Measurements from ENCODE around the gene AP4S1.

DNA sequence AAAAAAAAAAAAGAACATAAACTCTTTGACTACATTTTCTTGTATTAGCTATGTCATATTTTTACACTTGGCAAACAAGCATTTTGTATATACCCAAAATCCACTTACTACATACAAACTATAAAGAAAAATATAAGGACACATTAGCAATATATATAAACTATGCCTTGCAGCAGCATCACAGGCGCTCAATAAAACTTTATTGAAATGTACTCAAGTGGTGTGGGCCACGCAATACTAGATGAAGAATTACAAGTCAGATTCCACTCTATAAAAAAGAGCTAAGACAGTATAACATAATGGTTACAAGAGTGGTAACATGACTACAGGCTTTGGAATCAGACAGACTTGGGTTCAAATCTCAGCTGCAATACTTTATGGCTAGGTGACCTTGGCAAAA lies 3.1 kb upstream of the AP4S1 start:
- TF ChIP-seq, protein P1, sequence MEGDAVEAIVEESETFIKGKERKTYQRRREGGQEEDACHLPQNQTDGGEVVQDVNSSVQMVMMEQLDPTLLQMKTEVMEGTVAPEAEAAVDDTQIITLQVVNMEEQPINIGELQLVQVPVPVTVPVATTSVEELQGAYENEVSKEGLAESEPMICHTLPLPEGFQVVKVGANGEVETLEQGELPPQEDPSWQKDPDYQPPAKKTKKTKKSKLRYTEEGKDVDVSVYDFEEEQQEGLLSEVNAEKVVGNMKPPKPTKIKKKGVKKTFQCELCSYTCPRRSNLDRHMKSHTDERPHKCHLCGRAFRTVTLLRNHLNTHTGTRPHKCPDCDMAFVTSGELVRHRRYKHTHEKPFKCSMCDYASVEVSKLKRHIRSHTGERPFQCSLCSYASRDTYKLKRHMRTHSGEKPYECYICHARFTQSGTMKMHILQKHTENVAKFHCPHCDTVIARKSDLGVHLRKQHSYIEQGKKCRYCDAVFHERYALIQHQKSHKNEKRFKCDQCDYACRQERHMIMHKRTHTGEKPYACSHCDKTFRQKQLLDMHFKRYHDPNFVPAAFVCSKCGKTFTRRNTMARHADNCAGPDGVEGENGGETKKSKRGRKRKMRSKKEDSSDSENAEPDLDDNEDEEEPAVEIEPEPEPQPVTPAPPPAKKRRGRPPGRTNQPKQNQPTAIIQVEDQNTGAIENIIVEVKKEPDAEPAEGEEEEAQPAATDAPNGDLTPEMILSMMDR (IDR thresholded peaks at IDR 0.05) = no peak
- TF ChIP-seq POLR2A (IDR thresholded peaks at IDR 0.05) = no peak
